HG03103 (cell line): ENCODE data around the gene EYA4.

Experiments used
- ATAC-seq: cut with Tn5 transposase; IDR thresholded peaks from one replicate; pipeline ENCODE4 v1.9.1; 2021; ENCODE audit warnings: low read depth; ENCODE audit not compliant: unreplicated experiment

EYA4 gene

GRCh38 chr6:133242637-133243585, 1.8 kb downstream of the EYA4 start:
- ATAC-seq: no peak

DNA sequence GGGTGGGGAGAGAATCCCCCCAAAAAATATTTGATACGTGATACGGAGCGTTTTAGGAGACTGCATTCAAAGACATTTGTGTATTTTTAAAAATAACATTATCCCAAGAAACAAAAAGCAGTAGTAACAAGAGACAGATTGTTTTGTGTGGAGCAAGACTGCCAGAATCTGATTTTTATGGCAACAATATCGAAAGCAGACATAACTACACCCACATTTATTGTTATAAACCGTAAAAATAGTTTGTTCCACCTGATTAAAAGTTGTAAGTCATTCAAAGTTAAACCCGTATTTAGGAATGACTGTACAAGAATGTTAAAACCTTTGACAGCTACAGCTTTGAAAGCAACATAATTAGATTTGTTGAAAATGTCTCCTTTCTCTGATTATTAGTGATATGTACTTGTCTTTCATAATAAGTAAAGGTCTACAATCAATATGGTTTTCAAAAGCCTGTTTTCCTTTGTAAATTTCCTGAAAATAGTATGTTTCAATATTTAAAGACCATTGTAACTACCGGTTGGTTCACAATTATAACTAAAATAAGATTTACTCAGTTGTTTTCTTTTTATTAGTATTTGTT, 2.7 kb downstream of the EYA4 start:
- ATAC-seq: no peak

DNA sequence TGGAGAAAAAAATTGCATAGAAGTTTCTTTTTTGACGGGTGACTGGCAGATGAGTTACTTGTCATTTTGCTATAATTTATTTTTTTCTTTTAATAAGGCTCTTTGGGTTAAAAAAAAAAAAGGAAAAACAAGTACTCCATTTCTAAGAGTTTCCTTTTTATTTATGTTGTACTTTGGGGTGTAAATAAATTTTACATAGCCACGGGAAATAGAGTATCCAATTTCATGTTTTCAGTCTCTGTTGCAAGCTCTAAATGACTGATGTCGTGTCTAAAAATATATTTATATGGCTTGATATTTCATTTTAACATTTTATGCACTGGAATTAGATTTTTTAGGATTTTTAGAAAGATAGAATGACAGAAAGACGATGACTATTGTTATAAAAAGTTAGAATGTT, 3.4 kb downstream of the EYA4 start:
- no peak for ATAC-seq

DNA sequence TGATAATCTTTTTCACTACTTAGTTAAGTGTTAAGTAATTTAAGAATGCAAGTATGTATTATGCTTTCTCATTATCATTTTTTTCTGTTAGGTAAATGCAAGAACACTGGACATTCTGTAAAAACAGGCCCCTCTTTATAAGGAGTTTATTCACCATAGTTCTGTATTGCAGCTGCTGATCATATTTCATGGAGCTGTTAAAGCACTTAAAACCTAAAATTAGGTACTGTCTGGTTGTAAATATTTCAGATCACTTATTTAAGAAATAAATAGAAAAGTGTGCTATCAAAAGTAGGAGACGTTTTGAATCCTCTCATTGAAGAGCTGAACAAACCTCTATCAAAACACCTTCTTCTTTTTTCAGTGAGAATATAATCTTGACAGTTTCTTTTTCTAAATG, 3.9 kb downstream of the EYA4 start:
- no peak for ATAC-seq

DNA sequence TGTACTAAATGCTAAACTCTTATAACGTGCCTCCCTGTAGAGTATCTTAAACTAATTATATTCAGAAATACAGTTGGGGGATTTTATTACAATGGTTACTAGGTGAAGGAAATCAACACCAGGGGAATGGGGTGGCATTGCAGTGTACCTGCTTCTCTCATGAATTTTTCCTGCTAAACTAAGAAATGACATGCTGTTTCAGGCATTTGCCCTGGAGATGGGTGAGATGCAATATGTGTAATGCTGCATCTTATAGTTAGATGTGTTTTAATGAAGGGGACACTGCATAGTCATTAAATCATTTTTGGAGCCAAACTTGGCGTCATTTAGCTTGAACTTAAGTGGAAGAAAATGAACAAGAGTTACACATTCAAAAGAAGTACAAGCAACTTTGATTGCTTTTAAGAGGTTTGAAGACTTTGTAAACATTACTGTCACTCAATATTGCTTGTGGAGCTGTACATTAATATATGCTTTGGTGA, 4.3 kb downstream of the EYA4 start:
- ATAC-seq: no peak

DNA sequence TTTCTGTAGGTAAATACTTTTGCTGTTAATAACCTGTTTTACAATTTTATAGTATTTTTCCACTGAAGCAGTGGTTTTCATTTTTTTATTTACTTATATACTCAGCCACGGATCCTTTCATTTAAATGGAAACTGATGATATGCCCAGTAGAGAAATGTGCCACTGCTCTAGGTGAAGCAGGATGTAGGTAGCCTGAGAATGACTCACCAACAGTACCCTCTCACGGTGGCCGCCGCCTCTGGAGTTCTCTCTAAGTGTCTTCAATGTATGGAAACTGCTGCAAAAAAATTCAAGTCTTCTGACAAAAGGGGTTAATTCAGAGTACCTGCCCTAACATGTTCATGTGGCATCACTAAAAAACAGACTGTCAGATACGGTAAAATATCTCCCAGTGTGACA, 6.4 kb downstream of the EYA4 start:
- no peak for ATAC-seq

DNA sequence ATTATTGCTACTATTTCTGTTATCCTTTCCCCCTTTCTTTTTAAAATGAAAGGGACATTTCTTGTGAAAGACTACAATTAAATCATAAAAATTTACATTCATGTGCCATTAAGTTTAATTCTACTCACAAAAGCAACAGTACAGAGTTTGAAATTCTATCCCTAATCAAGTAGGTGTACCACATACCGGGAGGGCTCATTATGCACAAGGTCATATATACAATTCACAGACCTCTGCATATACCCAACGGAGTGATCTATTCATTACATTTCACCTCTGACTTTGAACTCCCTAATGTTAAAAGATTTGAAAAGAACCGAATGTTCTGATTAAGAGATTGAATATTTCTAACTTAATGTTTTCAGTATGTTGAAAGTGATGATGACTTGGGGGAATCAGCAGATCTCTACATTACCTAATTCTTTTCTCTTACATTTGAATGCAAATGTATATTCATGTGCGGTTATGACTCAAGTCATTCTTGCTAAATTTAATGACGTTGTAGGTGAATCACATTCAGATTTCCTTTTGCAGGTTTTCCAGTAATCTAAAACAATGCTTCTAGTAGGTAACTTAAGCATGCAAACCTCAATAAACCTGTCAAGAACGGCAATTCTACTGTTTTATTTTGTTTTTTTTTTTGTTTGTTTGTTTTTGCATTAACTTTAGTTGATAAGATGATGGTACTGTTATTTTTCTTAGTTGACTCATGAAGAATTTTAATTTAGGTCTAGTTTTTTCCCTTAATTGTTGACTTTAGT, 7.3 kb downstream of the EYA4 start:
- no peak for ATAC-seq

DNA sequence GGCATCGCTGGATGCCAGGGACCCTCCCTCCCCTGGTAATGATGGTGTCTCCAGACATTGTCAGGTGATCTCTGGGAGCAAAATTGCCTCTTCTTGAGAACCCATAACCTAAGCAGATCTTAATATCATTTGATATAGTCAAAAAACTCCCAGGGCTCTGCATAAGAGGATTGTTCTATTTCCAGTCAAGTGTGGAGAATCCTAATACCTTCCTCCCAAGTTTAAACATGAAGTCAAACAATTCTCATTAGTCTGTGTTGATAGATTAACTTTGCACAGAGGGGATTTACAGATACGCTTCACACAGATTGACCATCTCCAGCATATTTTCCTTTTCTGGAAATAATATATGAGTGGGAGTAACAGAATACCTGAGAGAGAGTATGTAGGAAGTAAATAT, 10.5 kb downstream of the EYA4 start:
- no peak for ATAC-seq

- ATAC-seq: no peak
Observed at GRCh38 chr6:133254552-133255228, 13.5 kb downstream of the EYA4 start.

- no peak for ATAC-seq
Observed at GRCh38 chr6:133257545-133258105, 16.5 kb downstream of the EYA4 start.

GRCh38 chr6:133259561-133259960, 18.4 kb downstream of the EYA4 start:
- no peak for ATAC-seq

- no peak for ATAC-seq
Observed at GRCh38 chr6:133262804-133263203, 21.6 kb downstream of the EYA4 start.

GRCh38 chr6:133265066-133265465, 23.9 kb downstream of the EYA4 start:
- ATAC-seq: no peak

DNA sequence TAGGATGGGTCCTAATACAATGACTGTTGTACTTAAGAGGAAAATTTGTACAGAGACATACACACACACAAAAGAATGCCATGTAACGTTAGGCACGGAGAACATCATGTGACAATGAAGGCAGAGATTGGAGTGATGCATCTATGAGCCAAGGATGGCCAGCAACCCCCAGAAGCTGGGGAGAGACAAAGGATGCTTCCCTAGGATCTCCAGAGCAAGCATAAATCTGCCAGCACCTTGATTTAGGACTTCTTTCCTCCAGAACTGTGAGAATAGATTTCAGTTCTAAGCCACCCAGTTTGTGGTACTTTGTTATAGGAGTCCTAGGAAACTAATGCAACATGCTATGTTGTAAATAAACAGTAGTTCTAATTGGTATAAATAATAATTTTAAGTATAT, 25.0 kb downstream of the EYA4 start:
- no peak for ATAC-seq

GRCh38 chr6:133268621-133269020, 27.5 kb downstream of the EYA4 start:
- ATAC-seq: no peak

- ATAC-seq: no peak
Observed at GRCh38 chr6:133274813-133275212, 33.7 kb downstream of the EYA4 start.

GRCh38 chr6:133275213-133275612, 34.1 kb downstream of the EYA4 start:
- no peak for ATAC-seq

GRCh38 chr6:133277228-133277899, 36.2 kb downstream of the EYA4 start:
- no peak for ATAC-seq

DNA sequence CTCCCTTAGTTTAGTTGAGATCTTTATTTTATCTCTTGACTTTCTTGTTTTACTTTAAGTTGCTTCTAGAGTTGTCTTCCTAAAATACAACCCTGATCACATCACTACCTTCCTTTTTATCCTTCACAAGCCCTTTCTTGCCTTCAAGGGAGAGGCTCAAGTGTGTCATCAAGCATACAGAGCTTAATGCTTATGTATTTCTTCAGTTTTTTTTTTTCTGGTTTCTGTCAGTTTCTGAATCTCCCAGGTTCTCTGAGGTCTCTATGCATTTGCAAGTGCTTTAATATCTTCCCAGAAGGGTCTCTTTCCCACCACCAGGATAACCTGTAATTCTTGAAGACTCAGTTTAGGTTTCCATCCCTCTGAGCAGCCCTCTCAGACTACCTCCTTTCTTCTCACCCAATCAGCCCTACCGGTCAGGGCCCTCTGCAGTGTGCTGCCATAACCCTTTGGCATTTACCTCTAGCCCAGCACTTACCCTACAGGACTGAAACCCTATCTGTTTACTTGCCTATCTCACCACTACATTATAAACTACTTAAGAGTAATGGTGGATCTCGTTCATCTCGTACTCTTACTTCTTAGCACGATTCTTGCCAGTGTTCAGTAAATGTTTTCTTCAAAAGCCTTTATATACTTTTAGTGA, 36.9 kb downstream of the EYA4 start:
- no peak for ATAC-seq
